Calu3 (cell line): Measurements from ENCODE around the gene RPL15. TPM values are rescaled to one million over a fixed set of nuclear protein-coding genes. Genes with fewer than 3 reads are reported as not detected.

Experiments
- BruUV-seq: library from RNA; stranded (reverse); fragments of 400-500 nt; replicated peaks from 2 replicates; lab custom pipeline; 2021; lab: Mats Ljungman, UMichigan
- CTCF ChIA-PET: fragments of 300-600 bp; sonication (Branson Sonifier 250); formaldehyde crosslinking; loops from one replicate; lab custom pipeline; 2022; ENCODE audit warnings: antibody characterized with exemption; lab: Charles Lee
- DNase-seq: peaks from one replicate; pipeline ENCODE4 v3.0.0; 2022
- H3K27ac Mint-ChIP-seq: one replicate; pipeline ENCODE4 v1.8.0; 2022; ENCODE audit warnings: mixed read lengths; ENCODE audit not compliant: unreplicated experiment
- H3K27me3 Mint-ChIP-seq: one replicate; pipeline ENCODE4 v1.8.0; 2022; ENCODE audit warnings: mixed read lengths; ENCODE audit not compliant: unreplicated experiment
- H3K36me3 Mint-ChIP-seq: one replicate; pipeline ENCODE4 v1.8.0; 2022; ENCODE audit warnings: mild to moderate bottlenecking, moderate library complexity, mixed read lengths; ENCODE audit not compliant: insufficient read depth, unreplicated experiment
- H3K4me1 Mint-ChIP-seq: one replicate; pipeline ENCODE4 v1.8.0; 2022; ENCODE audit warnings: mild to moderate bottlenecking, low read depth, mixed read lengths; ENCODE audit not compliant: unreplicated experiment
- H3K4me3 Mint-ChIP-seq: one replicate; pipeline ENCODE4 v1.8.0; 2022; ENCODE audit warnings: mild to moderate bottlenecking, low read depth, moderate library complexity, mixed read lengths; ENCODE audit not compliant: unreplicated experiment
- H3K9me3 Mint-ChIP-seq: one replicate; pipeline ENCODE4 v1.8.0; 2022; ENCODE audit warnings: low read depth, mixed read lengths; ENCODE audit not compliant: unreplicated experiment
- intact Hi-C: fragments of 100-400 bp; cut with micrococcal nuclease; formaldehyde crosslinking; loops from one replicate; pipeline ENCODE4 v1.10.0; 2022; ENCODE audit not compliant: unreplicated experiment
- total RNA-seq: library from RNA; stranded (reverse); gene quantifications from 2 replicates; pipeline ENCODE4 v1.2.3, GENCODE V29; 2022
- TF ChIP-seq, protein P1 (sequence below): fragments of 200-600 bp; IDR thresholded peaks from one replicate; pipeline ENCODE4 v1.8.0; 2022; ENCODE audit warnings: antibody characterized with exemption; ENCODE audit not compliant: unreplicated experiment

RPL15 gene
- total RNA-seq, 1 experiment from 2014 or later = 1,430 TPM

DNA sequence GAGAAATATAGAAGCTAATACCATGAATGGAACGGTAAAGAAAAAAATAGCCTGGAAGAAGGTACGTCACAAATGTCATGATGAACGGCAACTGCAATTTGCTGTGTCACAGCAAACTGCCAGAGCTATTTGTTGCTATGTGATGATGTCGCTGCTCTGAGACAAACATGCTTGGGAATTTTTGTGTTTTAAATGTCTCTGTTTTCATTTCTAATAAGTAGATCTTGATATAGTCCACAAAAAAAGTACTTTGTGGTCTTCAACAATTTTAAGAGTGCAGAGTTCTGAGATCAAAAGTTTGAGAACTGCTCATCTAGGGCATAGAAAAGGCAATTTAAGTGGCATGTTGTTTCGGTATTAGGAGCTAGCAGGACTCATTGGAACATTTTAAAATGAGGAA is 23.8 kb downstream of the RPL15 start:
- intact Hi-C loops = no loop called here
- H3K27me3 Mint-ChIP-seq = peaks cover 20% of the 10 kb centered on the region
- no TSS peak for BruUV-seq
- peaks cover 19% of the 10 kb centered on the region for H3K36me3 Mint-ChIP-seq
- no peak for DNase-seq
- peaks cover 15% of the 10 kb centered on the region for H3K4me1 Mint-ChIP-seq
- H3K9me3 Mint-ChIP-seq = peaks cover 2% of the 10 kb centered on the region
- no peak overlapping the region for H3K4me3 Mint-ChIP-seq
- TF ChIP-seq, protein P1, sequence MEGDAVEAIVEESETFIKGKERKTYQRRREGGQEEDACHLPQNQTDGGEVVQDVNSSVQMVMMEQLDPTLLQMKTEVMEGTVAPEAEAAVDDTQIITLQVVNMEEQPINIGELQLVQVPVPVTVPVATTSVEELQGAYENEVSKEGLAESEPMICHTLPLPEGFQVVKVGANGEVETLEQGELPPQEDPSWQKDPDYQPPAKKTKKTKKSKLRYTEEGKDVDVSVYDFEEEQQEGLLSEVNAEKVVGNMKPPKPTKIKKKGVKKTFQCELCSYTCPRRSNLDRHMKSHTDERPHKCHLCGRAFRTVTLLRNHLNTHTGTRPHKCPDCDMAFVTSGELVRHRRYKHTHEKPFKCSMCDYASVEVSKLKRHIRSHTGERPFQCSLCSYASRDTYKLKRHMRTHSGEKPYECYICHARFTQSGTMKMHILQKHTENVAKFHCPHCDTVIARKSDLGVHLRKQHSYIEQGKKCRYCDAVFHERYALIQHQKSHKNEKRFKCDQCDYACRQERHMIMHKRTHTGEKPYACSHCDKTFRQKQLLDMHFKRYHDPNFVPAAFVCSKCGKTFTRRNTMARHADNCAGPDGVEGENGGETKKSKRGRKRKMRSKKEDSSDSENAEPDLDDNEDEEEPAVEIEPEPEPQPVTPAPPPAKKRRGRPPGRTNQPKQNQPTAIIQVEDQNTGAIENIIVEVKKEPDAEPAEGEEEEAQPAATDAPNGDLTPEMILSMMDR = no peak
- CTCF ChIA-PET = no interaction called here
- H3K27ac Mint-ChIP-seq = no peak overlapping the region

DNA sequence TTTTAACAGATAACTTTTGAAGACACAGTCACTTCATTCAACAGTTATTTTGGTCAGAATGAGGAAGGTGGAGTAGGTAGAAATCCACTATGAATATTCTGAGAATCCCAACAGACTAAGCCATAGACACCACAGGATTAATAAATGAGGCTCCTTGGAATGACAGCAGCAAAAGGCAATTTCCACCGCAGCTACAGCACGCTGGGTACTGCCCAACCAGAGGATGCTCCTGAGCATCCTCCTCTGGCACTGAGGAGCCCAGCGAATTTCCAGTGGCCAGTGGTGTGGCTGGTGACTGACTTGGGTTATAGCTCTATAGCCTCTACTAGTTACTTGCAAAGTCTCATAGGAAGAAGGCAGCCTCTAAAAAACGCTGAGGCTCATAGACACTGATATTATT is 24.5 kb downstream of the RPL15 start:
- H3K27me3 Mint-ChIP-seq = peaks cover 20% of the 10 kb centered on the region
- intact Hi-C loops = no loop called here
- peaks cover 2% of the 10 kb centered on the region for H3K9me3 Mint-ChIP-seq
- H3K27ac Mint-ChIP-seq = no peak overlapping the region
- no peak overlapping the region for H3K4me3 Mint-ChIP-seq
- H3K4me1 Mint-ChIP-seq = peaks cover 15% of the 10 kb centered on the region
- H3K36me3 Mint-ChIP-seq = peaks cover 25% of the 10 kb centered on the region
- TF ChIP-seq, protein P1 = no peak
- no peak for DNase-seq
- CTCF ChIA-PET = interaction anchor here (0.6 kb wide), 1 partner anchor 13 kb away, joined by 5 read pairs; no protein-coding TSS in a partner anchor
- BruUV-seq = no TSS peak

DNA sequence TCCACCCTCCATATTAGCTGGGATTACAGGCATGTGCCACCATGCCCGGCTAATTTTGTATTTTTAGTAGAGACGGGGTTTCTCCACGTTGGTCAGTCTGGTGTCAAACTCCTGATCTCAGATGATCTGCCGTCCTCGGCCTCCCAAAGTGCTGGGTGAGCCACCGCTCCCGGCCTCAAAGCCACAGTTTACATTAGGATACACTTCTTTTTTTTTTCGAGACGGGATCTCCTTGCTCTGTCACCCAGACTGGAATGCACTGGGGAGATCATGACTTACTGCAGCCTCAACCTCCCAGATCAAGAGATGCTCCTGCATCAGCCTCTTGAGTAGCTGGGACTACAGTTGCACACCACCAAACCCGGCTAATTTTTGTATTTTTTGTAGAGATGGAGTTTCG is 25.6 kb downstream of the RPL15 start:
- Mint-ChIP-seq H3K4me3 (no peak overlapping the region), H3K9me3 (peaks cover 2% of the 10 kb centered on the region), H3K36me3 (peaks cover 35% of the 10 kb centered on the region), H3K4me1 (peaks cover 23% of the 10 kb centered on the region), H3K27ac (no peak overlapping the region), H3K27me3 (peaks cover 20% of the 10 kb centered on the region)
- intact Hi-C loops = no loop called here
- BruUV-seq = no TSS peak
- TF ChIP-seq, protein P1 = no peak
- no peak for DNase-seq
- CTCF ChIA-PET = interaction anchor here (0.7 kb wide), 1 partner anchor 216 kb away, joined by 3 read pairs; no protein-coding TSS in a partner anchor

DNA sequence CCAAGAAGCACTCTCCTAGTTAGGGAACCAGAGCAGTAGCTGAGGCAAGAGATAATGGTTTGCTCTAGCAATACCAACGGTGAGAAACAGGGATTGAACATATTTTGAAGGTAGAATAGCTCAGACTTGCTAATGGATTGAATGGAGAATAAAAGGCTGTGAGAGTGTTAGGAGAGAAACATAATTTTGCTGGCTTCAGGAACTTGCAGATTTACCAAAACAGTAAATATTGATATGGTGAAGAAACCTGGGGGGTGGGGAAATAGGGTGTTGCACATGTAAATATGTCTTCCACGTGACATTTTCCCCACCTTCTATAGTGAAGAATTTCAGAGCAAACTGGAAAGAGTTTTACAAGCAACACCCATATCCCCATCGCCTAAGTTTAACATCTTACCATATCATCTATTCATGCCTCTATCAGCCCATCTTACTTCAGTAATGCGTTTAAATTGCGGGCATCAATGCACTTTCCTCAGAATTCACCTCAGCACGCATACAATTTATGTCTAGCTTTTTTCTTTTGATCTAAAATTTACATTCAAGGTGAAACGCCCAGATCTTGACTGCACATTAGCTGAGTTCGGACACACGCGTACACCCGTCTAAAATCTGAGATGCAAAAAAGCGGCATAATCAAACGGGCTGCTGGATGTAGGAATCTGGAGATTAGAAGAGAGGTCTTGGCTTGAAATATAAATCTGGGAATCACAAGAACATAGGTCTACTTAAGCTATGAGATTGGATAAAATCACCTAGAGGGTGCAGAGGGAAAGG is 27.3 kb downstream of the RPL15 start:
- peaks cover 39% of the 10 kb centered on the region for H3K36me3 Mint-ChIP-seq
- no peaks in the 10 kb centered on the region for H3K9me3 Mint-ChIP-seq
- intact Hi-C loops = loop anchor here (2.0 kb wide), 1 partner anchor 17 kb away; no protein-coding TSS in a partner anchor
- CTCF ChIA-PET = interaction anchor here (1.1 kb wide), 1 partner anchor 56 kb away, joined by 3 read pairs; no protein-coding TSS in a partner anchor
- no peak for DNase-seq
- peak overlapping the region; percentile 70 for H3K4me3 Mint-ChIP-seq
- BruUV-seq = TSS peak; percentile 60
- H3K4me1 Mint-ChIP-seq = peaks cover 35% of the 10 kb centered on the region
- TF ChIP-seq, protein P1 = no peak
- peak overlapping the region; percentile 98 for H3K27ac Mint-ChIP-seq
- peaks cover 20% of the 10 kb centered on the region for H3K27me3 Mint-ChIP-seq
